ENCODE measurements around the gene PCCA.

The PCCA gene

GRCh38 chr13:100434010-100434763 is 345.3 kb downstream of the PCCA start:
- no peak for TF ChIP-seq CTCF (conservative IDR thresholded peaks at IDR 0.05; ENCODE audit: low read depth, low read length)
- DNase-seq (ENCODE audit: low read depth) = peak; percentile 87
- no peak overlapping the region for H3K4me3 ChIP-seq (ENCODE audit: low read depth, low read length)

DNA sequence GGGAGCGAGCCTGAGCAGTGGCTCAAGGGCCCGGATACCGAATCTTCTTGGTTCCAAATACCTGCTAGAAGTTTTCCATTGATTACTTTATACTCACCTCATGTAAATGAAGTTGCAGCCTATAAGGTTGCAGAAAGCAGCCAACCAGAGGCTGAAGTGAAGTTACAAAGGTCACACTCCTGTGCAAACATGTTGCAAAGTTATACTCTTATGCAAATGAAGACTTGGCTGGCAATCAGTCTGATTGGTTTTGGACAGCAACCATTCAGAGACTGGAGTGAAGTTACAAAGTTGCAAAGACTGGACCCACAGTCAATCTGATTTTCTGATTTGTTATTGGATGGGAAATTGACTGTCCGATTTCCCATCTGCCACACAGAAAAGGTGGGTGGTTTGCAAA is 347.2 kb downstream of the PCCA start:
- DNase-seq (ENCODE audit: low read depth) = no peak
- TF ChIP-seq CTCF (conservative IDR thresholded peaks at IDR 0.05; ENCODE audit: low read depth, low read length) = no peak
- H3K4me3 ChIP-seq (ENCODE audit: low read depth, low read length) = no peak overlapping the region

GRCh38 chr13:100438059-100438788 is 349.3 kb downstream of the PCCA start:
- no peak overlapping the region for H3K4me3 ChIP-seq (ENCODE audit: low read depth, low read length)
- no peak for DNase-seq (ENCODE audit: low read depth)
- TF ChIP-seq CTCF (conservative IDR thresholded peaks at IDR 0.05; ENCODE audit: low read depth, low read length) = no peak

GRCh38 chr13:100439247-100439970 is 350.5 kb downstream of the PCCA start:
- H3K4me3 ChIP-seq (ENCODE audit: low read depth, low read length) = no peak overlapping the region
- peak; percentile 14 for DNase-seq (ENCODE audit: low read depth)
- no peak for TF ChIP-seq CTCF (conservative IDR thresholded peaks at IDR 0.05; ENCODE audit: low read depth, low read length)

- no peak overlapping the region for H3K4me3 ChIP-seq (ENCODE audit: low read depth, low read length)
- DNase-seq (ENCODE audit: low read depth) = peak; percentile 77
Measured at GRCh38 chr13:100440751-100441425, 352.0 kb downstream of the PCCA start.

More at GRCh38 chr13:100440751-100441425, 352.0 kb downstream of the PCCA start:
- no peak for TF ChIP-seq CTCF (conservative IDR thresholded peaks at IDR 0.05; ENCODE audit: low read depth, low read length)
